Central memory CD8-positive, alpha-beta T cell (primary cell): ENCODE results near the gene MND1.
A peak's percentile ranks its signal among the peaks of the same experiment; 100 is the strongest.
"Not testable (repeated sequence)": the region's sequence is repeated elsewhere in the genome, so short reads cannot be mapped to it uniquely, and the experiment has no call there.

Experiments
- ATAC-seq: fragments of 150-1000 bp; cut with Tn5 transposase; replicated peaks from 2 replicates; pipeline ENCODE4 v1.10.0; 2022; ENCODE audit warnings: mild to moderate bottlenecking, moderate FRiP score, moderate number of reproducible peaks; ENCODE audit not compliant: poor library complexity, severe bottlenecking; ENCODE audit errors: extremely low read depth
- DNase-seq, 2 donors: peaks; one replicate each; pipeline ENCODE4 v3.0.0; 2021; ENCODE audit warnings: low spot score in 2 of 2
- H3K27ac Mint-ChIP-seq: one replicate; pipeline ENCODE4 v1.8.0; 2022; ENCODE audit warnings: low read depth, mild to moderate bottlenecking, moderate library complexity, mixed read lengths
- H3K27me3 Mint-ChIP-seq: one replicate; pipeline ENCODE4 v1.8.0; 2022; ENCODE audit warnings: mixed read lengths
- H3K36me3 Mint-ChIP-seq: one replicate; pipeline ENCODE4 v1.8.0; 2022; ENCODE audit warnings: mild to moderate bottlenecking, moderate library complexity, mixed read lengths; ENCODE audit not compliant: insufficient read depth
- H3K4me1 Mint-ChIP-seq: one replicate; pipeline ENCODE4 v1.8.0; 2022; ENCODE audit warnings: mixed read lengths
- H3K4me3 Mint-ChIP-seq: one replicate; pipeline ENCODE4 v1.8.0; 2022; ENCODE audit warnings: mild to moderate bottlenecking, moderate library complexity, mixed read lengths
- H3K9me3 Mint-ChIP-seq: one replicate; pipeline ENCODE4 v1.8.0; 2022; ENCODE audit warnings: mixed read lengths

MND1 gene

GRCh38 chr4:153438916-153439756, 94.6 kb downstream of the MND1 start:
- H3K4me1 Mint-ChIP-seq = peaks cover 15% of the 10 kb centered on the region
- H3K4me3 Mint-ChIP-seq = peak overlapping the region; percentile 81
- no peaks in the 10 kb centered on the region for H3K9me3 Mint-ChIP-seq
- peaks cover 6% of the 10 kb centered on the region for H3K36me3 Mint-ChIP-seq
- peak; percentile 92 for ATAC-seq
- DNase-seq = peak in 1 of 2 donors; percentile 15
- H3K27ac Mint-ChIP-seq = peak overlapping the region; percentile 92
- no peaks in the 10 kb centered on the region for H3K27me3 Mint-ChIP-seq

- ATAC-seq = no peak
- Mint-ChIP-seq H3K4me3 (peak overlapping the region; percentile 81), H3K27ac (peak overlapping the region; percentile 92), H3K9me3 (no peaks in the 10 kb centered on the region), H3K27me3 (no peaks in the 10 kb centered on the region), H3K36me3 (peaks cover 6% of the 10 kb centered on the region), H3K4me1 (peaks cover 15% of the 10 kb centered on the region)
- no peak for DNase-seq
Observed at GRCh38 chr4:153439831-153440230, 95.3 kb downstream of the MND1 start.

- Mint-ChIP-seq H3K27ac (peak overlapping the region; percentile 9), H3K4me3 (no peak overlapping the region)
Observed at GRCh38 chr4:153440475-153440874, 96.0 kb downstream of the MND1 start.

GRCh38 chr4:153447175-153447905, 102.9 kb downstream of the MND1 start:
- no peak for ATAC-seq

More at GRCh38 chr4:153440475-153440874, 96.0 kb downstream of the MND1 start:
- DNase-seq (no peak), ATAC-seq (no peak)
- H3K9me3 Mint-ChIP-seq = no peaks in the 10 kb centered on the region
- peaks cover 6% of the 10 kb centered on the region for H3K36me3 Mint-ChIP-seq
- no peaks in the 10 kb centered on the region for H3K27me3 Mint-ChIP-seq
- H3K4me1 Mint-ChIP-seq = peaks cover 15% of the 10 kb centered on the region

DNA sequence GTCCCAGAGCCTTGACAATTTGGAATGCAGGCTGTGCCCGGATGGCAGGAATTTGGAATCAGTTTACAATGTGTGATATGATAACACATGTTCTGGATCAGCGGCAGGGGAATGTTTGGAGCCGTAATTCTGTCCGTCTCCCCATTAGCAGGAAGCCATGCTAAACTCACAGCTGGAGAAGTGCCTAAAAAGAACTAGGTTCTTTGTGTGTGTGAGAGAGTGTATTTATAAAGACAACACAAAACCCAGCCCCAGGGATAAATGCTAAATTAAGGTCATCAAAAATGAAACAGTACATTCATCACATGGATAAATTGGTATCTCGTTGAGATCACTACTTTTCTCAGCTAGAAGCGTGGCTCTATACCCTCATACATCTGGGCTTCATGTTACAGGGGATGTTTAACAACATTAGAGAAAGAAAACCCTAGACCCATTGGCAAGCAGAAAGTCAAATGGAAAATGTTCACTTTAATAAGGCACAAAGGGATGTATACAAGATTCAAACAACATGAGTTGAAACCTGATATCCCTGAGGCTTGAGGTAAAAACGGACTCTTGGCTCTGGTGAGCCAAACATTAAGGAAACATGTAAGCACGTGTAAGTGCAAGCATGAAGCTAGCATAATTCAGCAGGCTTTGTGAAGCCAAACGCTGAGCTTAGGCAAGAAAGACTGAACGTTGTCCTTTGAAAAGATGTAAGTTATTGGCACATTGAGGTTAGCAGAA, 103.7 kb downstream of the MND1 start:
- no peaks in the 10 kb centered on the region for H3K9me3 Mint-ChIP-seq
- H3K4me3 Mint-ChIP-seq = no peak overlapping the region
- no peak for ATAC-seq
- H3K36me3 Mint-ChIP-seq = no peaks in the 10 kb centered on the region
- no peak for DNase-seq
- peaks cover 11% of the 10 kb centered on the region for H3K4me1 Mint-ChIP-seq
- no peaks in the 10 kb centered on the region for H3K27me3 Mint-ChIP-seq
- no peak overlapping the region for H3K27ac Mint-ChIP-seq

More at GRCh38 chr4:153447175-153447905, 102.9 kb downstream of the MND1 start:
- Mint-ChIP-seq H3K9me3 (no peaks in the 10 kb centered on the region), H3K4me1 (peaks cover 11% of the 10 kb centered on the region), H3K27ac (no peak overlapping the region), H3K27me3 (no peaks in the 10 kb centered on the region), H3K4me3 (no peak overlapping the region), H3K36me3 (no peaks in the 10 kb centered on the region)
- DNase-seq = no peak

DNA sequence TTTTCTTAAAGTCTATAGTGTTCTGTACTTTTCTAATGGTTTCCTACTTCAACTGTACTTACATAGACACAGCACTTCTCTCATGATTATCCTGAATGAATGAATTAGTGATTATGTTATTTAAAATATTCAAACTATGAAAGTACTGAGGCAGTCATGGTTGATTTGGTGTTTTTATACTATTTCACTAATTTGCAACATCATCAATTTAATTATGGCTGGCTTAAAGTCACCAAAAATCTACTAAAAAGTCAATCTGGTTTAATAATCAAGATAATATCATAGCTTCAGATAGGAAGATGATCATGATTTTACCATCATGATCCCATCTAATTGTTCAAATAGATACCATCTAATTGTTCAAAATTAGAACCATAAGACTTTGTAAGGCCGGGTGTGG, 104.8 kb downstream of the MND1 start:
- ATAC-seq (no peak), DNase-seq (no peak)
- no peaks in the 10 kb centered on the region for H3K27me3 Mint-ChIP-seq
- H3K4me1 Mint-ChIP-seq = peaks cover 11% of the 10 kb centered on the region
- no peaks in the 10 kb centered on the region for H3K36me3 Mint-ChIP-seq
- peak overlapping the region; percentile 38 for H3K27ac Mint-ChIP-seq
- H3K9me3 Mint-ChIP-seq = no peaks in the 10 kb centered on the region
- no peak overlapping the region for H3K4me3 Mint-ChIP-seq

DNA sequence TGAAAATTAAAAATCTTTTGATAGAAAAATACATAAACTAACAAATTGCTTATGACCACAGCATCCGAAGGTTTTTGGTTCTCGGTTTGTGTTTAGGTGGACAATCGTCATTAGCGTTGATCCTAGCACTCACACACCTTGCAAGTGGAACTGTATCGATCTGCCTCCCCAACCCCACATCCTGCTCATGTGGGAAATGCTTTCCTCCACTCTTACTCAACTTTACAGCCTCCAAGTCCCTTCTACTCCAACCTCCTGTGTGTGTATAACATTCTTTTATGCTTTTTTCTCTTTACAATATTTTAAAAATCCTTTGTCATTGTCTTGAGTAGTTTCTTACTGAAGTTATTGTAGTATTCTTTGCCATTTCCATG, 106.0 kb downstream of the MND1 start:
- no peaks in the 10 kb centered on the region for H3K27me3 Mint-ChIP-seq
- H3K4me1 Mint-ChIP-seq = peaks cover 11% of the 10 kb centered on the region
- peak; percentile 36 for ATAC-seq
- H3K27ac Mint-ChIP-seq = peak overlapping the region; percentile 34
- no peak for DNase-seq
- H3K9me3 Mint-ChIP-seq = no peaks in the 10 kb centered on the region
- H3K4me3 Mint-ChIP-seq = peak overlapping the region; percentile 42
- H3K36me3 Mint-ChIP-seq = no peaks in the 10 kb centered on the region

- DNase-seq, H3K4me3 Mint-ChIP-seq, H3K36me3 Mint-ChIP-seq, H3K9me3 Mint-ChIP-seq, H3K27me3 Mint-ChIP-seq, ATAC-seq: not testable (repeated sequence)
- Mint-ChIP-seq H3K4me1 (peaks cover 11% of the 10 kb centered on the region), H3K27ac (peak overlapping the region; percentile 34)
Observed at GRCh38 chr4:153451145-153451544, 106.7 kb downstream of the MND1 start.

DNA sequence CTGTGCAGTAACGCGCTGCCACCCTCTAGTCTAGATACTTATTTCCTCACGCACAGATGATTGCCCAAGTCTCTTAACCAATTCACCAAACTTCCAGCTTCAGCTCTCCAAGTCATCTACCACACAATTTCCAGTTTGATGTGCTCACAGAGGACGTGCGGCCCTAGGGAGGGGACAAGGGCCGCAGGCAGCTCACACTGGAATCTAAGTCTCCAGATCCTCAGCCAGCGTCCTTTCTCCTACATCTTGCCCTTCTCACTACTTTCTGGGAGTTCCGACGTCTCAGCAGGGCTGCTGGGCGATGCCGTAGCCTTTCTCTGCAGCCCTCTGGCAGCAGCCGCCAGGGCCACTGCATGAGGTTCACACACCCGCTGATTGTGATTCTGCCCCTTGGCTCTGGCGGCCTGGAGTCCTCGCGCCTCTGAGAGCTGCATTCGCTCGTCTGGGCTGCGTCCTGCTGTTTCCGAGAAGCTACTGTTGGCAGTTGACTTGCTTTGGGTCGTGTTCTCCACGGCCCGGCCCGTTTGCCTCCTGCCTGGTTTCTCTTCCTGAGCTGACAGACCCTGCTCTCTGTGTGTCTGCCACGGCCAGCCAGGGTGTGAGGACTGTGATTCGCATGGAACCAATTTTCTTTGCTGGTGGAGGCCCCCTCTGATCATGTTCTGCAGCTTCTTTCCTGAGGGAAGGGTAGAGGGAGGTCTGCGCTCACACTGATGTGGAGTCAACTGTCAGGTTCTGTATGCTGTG, 107.6 kb downstream of the MND1 start:
- no peaks in the 10 kb centered on the region for H3K36me3 Mint-ChIP-seq
- H3K4me3 Mint-ChIP-seq = no peak overlapping the region
- DNase-seq (no peak), ATAC-seq (no peak)
- H3K27me3 Mint-ChIP-seq = no peaks in the 10 kb centered on the region
- H3K9me3 Mint-ChIP-seq = no peaks in the 10 kb centered on the region
- peaks cover 11% of the 10 kb centered on the region for H3K4me1 Mint-ChIP-seq
- no peak overlapping the region for H3K27ac Mint-ChIP-seq

- H3K9me3 Mint-ChIP-seq = no peaks in the 10 kb centered on the region
- peaks cover under 1% of the 10 kb centered on the region for H3K36me3 Mint-ChIP-seq
- ATAC-seq = no peak
- H3K27me3 Mint-ChIP-seq = no peaks in the 10 kb centered on the region
- no peak overlapping the region for H3K4me3 Mint-ChIP-seq
- H3K4me1 Mint-ChIP-seq = peaks cover 11% of the 10 kb centered on the region
- H3K27ac Mint-ChIP-seq = no peak overlapping the region
- no peak for DNase-seq
Observed at GRCh38 chr4:153452658-153453378, 108.3 kb downstream of the MND1 start.

DNA sequence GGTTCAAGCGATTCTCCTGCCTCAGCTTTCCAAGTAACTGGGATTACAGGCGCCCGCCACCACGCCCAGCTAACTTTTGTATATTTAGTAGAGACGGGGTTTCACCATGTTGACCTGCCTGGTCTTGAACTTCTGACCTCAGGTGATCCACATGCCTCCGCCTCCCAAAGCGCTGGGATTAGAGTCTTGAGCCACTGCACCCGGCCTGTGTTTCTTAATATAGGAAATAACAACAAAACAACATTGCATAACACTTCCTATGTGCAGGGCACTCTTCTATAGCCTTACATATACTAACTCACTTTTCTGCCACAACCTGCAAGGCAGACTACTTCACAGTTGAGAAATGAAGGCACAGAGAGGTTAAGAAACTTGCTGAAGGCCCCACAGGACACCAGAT, 108.9 kb downstream of the MND1 start:
- no peak for DNase-seq
- no peak overlapping the region for H3K27ac Mint-ChIP-seq
- peaks cover 11% of the 10 kb centered on the region for H3K4me1 Mint-ChIP-seq
- no peak for ATAC-seq
- no peaks in the 10 kb centered on the region for H3K9me3 Mint-ChIP-seq
- H3K27me3 Mint-ChIP-seq = no peaks in the 10 kb centered on the region
- peaks cover 2% of the 10 kb centered on the region for H3K36me3 Mint-ChIP-seq
- H3K4me3 Mint-ChIP-seq = no peak overlapping the region
